HUES64 (cell line): ENCODE measurements around the gene SAMD4B.

Experiments used
- H3K27ac ChIP-seq: 2 replicates; pipeline ENCODE4 v1.7.0; 2013; ENCODE audit warnings: low read depth, low read length, inconsistent platforms
- H3K27me3 ChIP-seq: 2 replicates; pipeline ENCODE4 v1.6.1; 2013; ENCODE audit warnings: mild to moderate bottlenecking, low read length; ENCODE audit not compliant: insufficient read depth
- H3K36me3 ChIP-seq: 2 replicates; pipeline ENCODE4 v1.6.1; 2013; ENCODE audit warnings: mild to moderate bottlenecking, low read length; ENCODE audit not compliant: insufficient read depth
- H3K4me1 ChIP-seq: 2 replicates; pipeline ENCODE4 v1.6.1; 2013; ENCODE audit warnings: mild to moderate bottlenecking, low read length, moderate library complexity; ENCODE audit not compliant: insufficient read depth
- H3K4me3 ChIP-seq: 2 replicates; pipeline ENCODE4 v1.5.1; 2013; ENCODE audit warnings: mild to moderate bottlenecking, low read length, moderate library complexity
- H3K9ac ChIP-seq: 2 replicates; pipeline ENCODE4 v1.6.1; 2013; ENCODE audit warnings: mild to moderate bottlenecking, low read depth, low read length
- H3K9me3 ChIP-seq: 2 replicates; pipeline ENCODE4 v1.6.1; 2013; ENCODE audit warnings: low read depth, low read length; ENCODE audit not compliant: insufficient read depth
- WGBS: fragments of 150-250, 120-280 bp; methylation state at CpG from one replicate; pipeline ENCODE4 v1.1.7; 2013; ENCODE audit warnings: missing lambda C conversion rate; 5-methylcytosine and 5-hydroxymethylcytosine counted together

Gene SAMD4B

GRCh38 chr19:39384839-39385568 lies 42.8 kb downstream of the SAMD4B start:
- Histone ChIP-seq H3K4me3 (no peak overlapping the region), H3K4me1 (peaks cover 3% of the 10 kb centered on the region; the same call in 1 of the 2 replicates), H3K27ac (0 out of 2 replicates have a peak overlapping the region, but pooled peaks have one; percentile 35), H3K9me3 (no peaks in the 10 kb centered on the region), H3K9ac (no peak overlapping the region), H3K36me3 (peaks cover 92% of the 10 kb centered on the region), H3K27me3 (no peaks in the 10 kb centered on the region)
- 65% methylated on average over 8 of the region's 9 CpGs for WGBS

DNA sequence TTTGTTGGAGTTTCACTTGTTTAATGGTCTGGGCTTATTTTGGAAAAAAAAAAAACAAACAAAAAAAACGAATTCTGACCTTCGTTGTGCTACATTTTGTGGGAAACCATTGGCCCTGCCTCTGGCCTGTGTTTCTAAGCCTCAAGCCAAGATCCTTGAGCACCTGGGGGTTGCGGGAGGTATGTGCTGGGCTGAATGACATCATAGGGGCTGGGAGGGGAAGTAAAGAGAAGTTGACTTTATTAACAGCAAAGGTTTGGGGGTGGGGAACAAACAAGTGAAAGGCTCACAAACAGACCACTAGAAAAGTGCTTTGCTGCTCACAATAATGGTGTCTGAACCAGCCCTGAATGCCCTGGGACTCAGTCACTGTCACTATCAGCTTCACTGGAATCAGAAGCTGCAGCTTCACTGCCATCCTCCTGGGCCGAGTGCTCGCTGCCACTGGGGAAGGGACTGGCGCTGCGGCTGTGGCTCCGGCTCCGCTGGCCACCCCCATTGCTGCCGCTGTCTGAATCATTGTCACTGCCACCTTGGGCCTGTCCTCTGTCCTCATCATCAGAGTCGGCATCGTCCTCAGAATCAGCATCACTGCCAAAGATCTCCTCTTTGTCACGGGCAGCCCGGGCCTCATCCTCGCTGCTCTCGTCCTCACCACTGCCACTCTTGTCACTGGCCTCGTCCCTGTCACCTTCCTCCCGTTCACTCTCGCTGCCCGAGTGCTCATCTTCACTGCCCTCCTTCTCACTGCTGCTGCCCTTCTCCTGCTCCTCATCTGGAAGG lies 43.6 kb downstream of the SAMD4B start:
- 89% methylated on average over 20 of the region's 20 CpGs for WGBS
- Histone ChIP-seq H3K27ac (peak overlapping the region; percentile 35; the same call in 1 of the 2 replicates), H3K36me3 (peaks cover 84% of the 10 kb centered on the region)

DNA sequence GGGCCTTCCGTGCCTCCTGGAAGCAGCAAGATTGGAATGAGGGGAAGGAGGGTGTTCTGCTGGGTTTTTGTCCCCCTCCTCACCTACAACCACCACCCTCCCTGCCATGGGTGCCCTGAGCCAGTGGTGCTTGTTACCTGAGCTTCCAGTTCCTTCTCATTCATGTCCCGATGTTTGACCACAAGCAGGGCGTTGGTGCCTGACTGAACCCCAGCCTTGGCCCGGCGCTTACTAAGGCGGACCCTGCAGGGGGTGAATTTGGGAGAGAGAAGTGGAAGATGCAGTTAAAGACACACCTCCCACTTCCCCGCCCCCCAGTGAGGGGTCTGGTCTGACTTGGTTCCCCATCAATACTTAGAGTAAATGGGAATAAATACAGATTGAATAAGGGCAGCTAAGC lies 44.3 kb downstream of the SAMD4B start:
- Histone ChIP-seq H3K27me3 (no peaks in the 10 kb centered on the region), H3K36me3 (peaks cover 77% of the 10 kb centered on the region), H3K4me1 (peaks cover 3% of the 10 kb centered on the region; the same call in 1 of the 2 replicates), H3K9ac (no peak overlapping the region), H3K27ac (no peak overlapping the region), H3K4me3 (no peak overlapping the region), H3K9me3 (no peaks in the 10 kb centered on the region)
- 98% methylated on average over 5 of the region's 7 CpGs for WGBS

More for the DNA sequence above, 43.6 kb downstream of the SAMD4B start:
- H3K9me3 ChIP-seq: no peaks in the 10 kb centered on the region
- H3K27me3 ChIP-seq: no peaks in the 10 kb centered on the region
- no peak overlapping the region for H3K9ac ChIP-seq
- peaks cover 3% of the 10 kb centered on the region; the same call in 1 of the 2 replicates for H3K4me1 ChIP-seq
- H3K4me3 ChIP-seq: no peak overlapping the region

GRCh38 chr19:39388657-39389056 lies 46.4 kb downstream of the SAMD4B start:
- H3K9me3 ChIP-seq: no peaks in the 10 kb centered on the region
- 95% methylated on average over 5 of the region's 5 CpGs for WGBS
- H3K27ac ChIP-seq: no peak overlapping the region
- no peaks in the 10 kb centered on the region for H3K27me3 ChIP-seq
- H3K36me3 ChIP-seq: peaks cover 60% of the 10 kb centered on the region
- H3K9ac ChIP-seq: no peak overlapping the region
- peaks cover 3% of the 10 kb centered on the region; the same call in 1 of the 2 replicates for H3K4me1 ChIP-seq
- no peak overlapping the region for H3K4me3 ChIP-seq

DNA sequence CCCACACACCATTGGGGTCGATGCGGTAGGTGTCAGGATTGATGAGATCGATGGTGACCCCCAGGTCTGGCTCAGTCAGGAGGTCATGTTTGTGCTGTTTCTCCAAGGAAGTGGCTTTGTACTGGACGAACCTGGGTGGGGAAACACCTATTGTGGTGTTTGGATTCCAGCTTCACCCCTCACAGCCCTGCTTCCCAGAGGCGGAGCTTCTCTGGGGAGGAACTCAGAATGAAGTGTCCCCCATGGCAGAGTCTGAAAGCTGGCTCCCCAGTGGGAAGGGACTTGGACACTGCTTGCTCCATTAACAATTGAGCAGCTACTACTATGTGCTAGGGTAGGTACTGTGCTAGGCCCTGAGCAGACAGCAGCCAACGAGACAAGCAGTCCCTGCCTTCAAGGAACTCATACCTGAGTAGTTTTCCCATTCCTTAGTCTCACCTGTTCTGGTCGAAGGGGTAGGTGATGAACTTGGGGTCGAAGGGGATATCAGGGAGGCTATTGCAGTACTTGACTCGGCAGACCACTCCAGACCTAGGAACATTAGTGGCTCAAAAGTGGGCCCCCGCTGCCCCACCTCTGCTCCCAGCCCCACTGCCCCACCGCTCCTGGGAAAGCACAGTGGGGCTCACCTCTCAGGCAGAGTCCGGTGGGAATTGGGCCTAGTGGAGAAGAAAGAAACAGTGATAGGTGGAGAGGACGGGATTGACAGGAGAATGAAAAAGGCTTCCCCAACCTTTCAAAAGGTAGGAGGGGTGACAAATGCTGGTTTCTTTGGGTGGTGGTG lies 47.6 kb downstream of the SAMD4B start:
- Histone ChIP-seq H3K9me3 (no peaks in the 10 kb centered on the region), H3K4me1 (peaks cover 3% of the 10 kb centered on the region; the same call in 1 of the 2 replicates), H3K27ac (peak overlapping the region; percentile 99), H3K27me3 (no peaks in the 10 kb centered on the region), H3K36me3 (peaks cover 57% of the 10 kb centered on the region), H3K9ac (peak overlapping the region; percentile 95), H3K4me3 (peak overlapping the region; percentile 91)
- WGBS: 80% methylated on average over 13 of the region's 13 CpGs

GRCh38 chr19:39390451-39390750 lies 48.2 kb downstream of the SAMD4B start:
- Histone ChIP-seq H3K27me3 (no peaks in the 10 kb centered on the region), H3K27ac (peak overlapping the region; percentile 99), H3K4me1 (peaks cover 3% of the 10 kb centered on the region; the same call in 1 of the 2 replicates), H3K9me3 (no peaks in the 10 kb centered on the region), H3K9ac (peak overlapping the region; percentile 95), H3K36me3 (peaks cover 59% of the 10 kb centered on the region), H3K4me3 (peak overlapping the region; percentile 91)
- WGBS: 1% methylated on average over 10 of the region's 10 CpGs

- Histone ChIP-seq H3K36me3 (peaks cover 55% of the 10 kb centered on the region), H3K4me3 (peak within 1 kb of the TSS; percentile 91), H3K27me3 (no peaks in the 10 kb centered on the region), H3K9ac (peak within 1 kb of the TSS; percentile 95), H3K27ac (peak within 1 kb of the TSS; percentile 99), H3K4me1 (peaks cover 3% of the 10 kb centered on the region; the same call in 1 of the 2 replicates), H3K9me3 (no peaks in the 10 kb centered on the region)
- WGBS: under 1% methylated on average over 60 of the region's 60 CpGs
Measured at GRCh38 chr19:39390751-39391437, 48.7 kb downstream of the SAMD4B start, which contains the start of the genes MED29 and PAF1. TSS of gene MED29 (plus strand) at chr19:39391378. CDS start at chr19:39391423, 45 bp downstream. TSS of gene PAF1 (minus strand) at chr19:39391106. CDS start at chr19:39390864, 242 bp downstream.

- WGBS: 48% methylated on average over 17 of the region's 17 CpGs
- no peak overlapping the region for H3K9ac ChIP-seq
- peaks cover 21% of the 10 kb centered on the region for H3K36me3 ChIP-seq
- peaks cover 14% of the 10 kb centered on the region; the same call in 1 of the 2 replicates for H3K4me1 ChIP-seq
- no peaks in the 10 kb centered on the region for H3K27me3 ChIP-seq
- no peak overlapping the region for H3K4me3 ChIP-seq
- peak overlapping the region; percentile 59 for H3K27ac ChIP-seq
- H3K9me3 ChIP-seq: no peaks in the 10 kb centered on the region
Measured at GRCh38 chr19:39397360-39398296, 55.4 kb downstream of the SAMD4B start.

DNA sequence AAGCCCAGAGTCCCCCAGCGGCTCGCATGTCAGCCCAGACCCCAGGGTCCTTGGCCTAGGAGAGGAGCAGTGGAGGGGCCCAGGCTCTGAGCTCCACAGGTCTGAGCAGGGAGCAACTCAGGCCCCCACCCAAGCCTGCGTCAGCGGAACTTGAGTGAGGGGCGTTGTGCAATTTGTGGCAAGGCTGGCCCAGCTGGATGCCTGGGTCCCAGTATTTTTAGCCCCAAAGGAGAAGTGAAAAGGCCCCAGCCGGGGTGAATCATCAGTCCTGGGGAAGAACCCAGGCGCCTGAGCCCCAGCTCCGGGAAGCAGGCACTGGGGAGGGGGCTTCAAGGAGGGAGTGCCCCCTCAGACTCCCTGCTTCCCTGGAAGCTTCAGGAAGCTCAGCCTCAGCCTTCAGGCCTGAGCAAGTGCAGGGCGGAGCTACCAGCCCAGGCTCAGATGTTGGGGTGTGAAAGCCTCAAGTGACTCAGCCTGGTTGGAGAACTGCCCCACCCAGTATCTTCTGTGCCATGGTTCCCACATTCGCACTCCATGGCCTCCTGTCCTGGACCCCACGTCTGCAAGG lies 56.2 kb downstream of the SAMD4B start:
- no peak overlapping the region for H3K4me3 ChIP-seq
- peak overlapping the region; percentile 59 for H3K27ac ChIP-seq
- H3K9me3 ChIP-seq: no peaks in the 10 kb centered on the region
- H3K36me3 ChIP-seq: peaks cover 20% of the 10 kb centered on the region
- H3K9ac ChIP-seq: no peak overlapping the region
- no peaks in the 10 kb centered on the region for H3K27me3 ChIP-seq
- 87% methylated on average over 11 of the region's 11 CpGs for WGBS
- H3K4me1 ChIP-seq: peaks cover 14% of the 10 kb centered on the region; the same call in 1 of the 2 replicates
